Spleen (tissue), 11 donors: ENCODE results near the gene SYTL4. TPM values are rescaled to one million over a fixed set of nuclear protein-coding genes. Genes with fewer than 3 reads are reported as not detected.

Experiments
- DNase-seq: peaks from one replicate; pipeline ENCODE4 v3.0.0-alpha.2; 2020
- H3K27ac ChIP-seq, 8 donors: fragments of 200-600 bp; sonication (generic) in 7 of 8; 1 replicate in 4 of 8; 2 replicates in 4 of 8; pipeline versions ENCODE4 v1.5.0 to v1.8.0; 2016 to 2021; ENCODE audit warnings: inconsistent platforms in 4 of 8, mild to moderate bottlenecking in 4 of 8, moderate library complexity in 1 of 8
- H3K27me3 ChIP-seq, 7 donors: fragments of 200-600 bp; sonication (generic) in 6 of 7; replicated peaks in 1 of 7; 1 replicate in 4 of 7; 2 replicates in 3 of 7; pipeline versions ENCODE4 v1.5.0 to v1.8.0; 2016 to 2021; ENCODE audit warnings: inconsistent platforms in 3 of 7, mild to moderate bottlenecking in 1 of 7
- H3K36me3 ChIP-seq, 6 donors: fragments of 200-600 bp; sonication (generic) in 5 of 6; 1 replicate in 4 of 6; 2 replicates in 2 of 6; pipeline versions ENCODE4 v1.5.0 to v1.8.0; 2016 to 2021; ENCODE audit warnings: inconsistent platforms in 2 of 6
- H3K4me1 ChIP-seq, 6 donors: fragments of 200-600 bp; sonication (generic) in 5 of 6; 1 replicate in 3 of 6; 2 replicates in 3 of 6; pipeline versions ENCODE4 v1.5.0 to v1.8.0; 2016 to 2021; ENCODE audit warnings: inconsistent platforms in 3 of 6
- H3K4me3 ChIP-seq, 8 donors: fragments of 200-600 bp; sonication (generic) in 7 of 8; 1 replicate in 4 of 8; 2 replicates in 4 of 8; pipeline versions ENCODE4 v1.5.0 to v1.8.0; 2016 to 2021; ENCODE audit warnings: inconsistent platforms in 4 of 8, mild to moderate bottlenecking in 4 of 8, moderate library complexity in 2 of 8
- H3K9me3 ChIP-seq, 8 donors: fragments of 200-600 bp; sonication (generic) in 7 of 8; 1 replicate in 4 of 8; 2 replicates in 4 of 8; pipeline versions ENCODE4 v1.5.0 to v1.8.0; 2016 to 2021; ENCODE audit warnings: inconsistent platforms in 4 of 8
- CTCF ChIP-seq, 11 experiments: fragments of 200-600 bp in 7 of 11; fragments of 450-650 bp in 4 of 11; sonication (generic) in 4 of 11; IDR thresholded peaks in 8 of 11; conservative IDR thresholded peaks in 3 of 11; 1 replicate in 7 of 11; 2 replicates in 4 of 11; pipeline versions ENCODE4 v1.4.0 to v1.8.0; 2016 to 2021; ENCODE audit warnings: antibody characterized with exemption in 11 of 11, inconsistent platforms in 4 of 11, mild to moderate bottlenecking in 1 of 11
- POLR2A ChIP-seq, 3 donors: fragments of 450-650 bp; IDR thresholded peaks; one replicate each; pipeline ENCODE4 v1.5.1; 2017; ENCODE audit warnings: antibody characterized with exemption in 3 of 3, mild to moderate bottlenecking in 1 of 3
- POLR2AphosphoS5 ChIP-seq, 3 donors: sonication (generic); formaldehyde crosslinking; IDR thresholded peaks; one replicate each; pipeline ENCODE4 v1.5.1; 2017; ENCODE audit warnings: antibody characterized with exemption in 3 of 3
- WGBS, 5 donors: extraction: QIAGEN DNeasy Blood & Tissue Kit in 3 of 5; methylation state at CpG; one replicate each; pipeline versions ENCODE4 v1.1.5 to v1.1.7; 2013 to 2018; 5-methylcytosine and 5-hydroxymethylcytosine counted together
- intact Hi-C: fragments of 100-400 bp; cut with DNase I; formaldehyde crosslinking; loops from one replicate; pipeline ENCODE4 v1.15.0; 2023; ENCODE audit warnings: low total_unique reads
- polyA plus RNA-seq, 3 donors: library from polyadenylated mRNA; stranded (reverse); fragments of 200-250 nt; gene quantifications; one replicate each; pipeline ENCODE4 v1.2.1, GENCODE V29; 2013
- total RNA-seq, 7 donors: library from RNA; depleted of rRNA in 3 of 7; stranded (reverse); fragments of >200 nt in 3 of 7; fragmentation: NEBNext Ultra II Directional in 4 of 7; extraction: Animal tissue kit (Norgen Biotek cat#: 25700) in 4 of 7; gene quantifications; one replicate each; pipeline versions ENCODE4 v1.1.0 to v1.2.1, GENCODE V29; 2016 to 2021
- donor health status: healthy with polysubstance abuse.
- donor health status: DM: no; HTN: no; CAD: no; lungs with moderate emphysema.
- donor health status: DM: no; HTN: no; CAD: no.
- donor health status: Bipolar disorder and iron deficiency.
- donor health status: healthy.
- donor health status: DM: no; HTN: no; CAD: no.
- donor health status: DM: yes; HTN: yes; CAD: no.

SYTL4 gene
- total and polyA plus RNA-seq, 10 donors = 1.2 to 16.8 (median 6.7) TPM

- WGBS, 5 donors = 80 to 95% (median 85%) methylated on average over 2 of the region's 2 CpGs
- H3K27ac ChIP-seq = no peak overlapping the region
- no peak for DNase-seq
- no peaks in the 10 kb centered on the region for H3K4me1 ChIP-seq
- no peak overlapping the region for H3K4me3 ChIP-seq
- no peaks in the 10 kb centered on the region for H3K9me3 ChIP-seq
- TF ChIP-seq POLR2A (IDR thresholded peaks at IDR 0.05) = no peak
- TF ChIP-seq POLR2AphosphoS5 (IDR thresholded peaks at IDR 0.05) = no peak
- TF ChIP-seq CTCF (IDR thresholded peaks at IDR 0.05 in 8 of 11, conservative IDR thresholded peaks at IDR 0.05 in 3 of 11) = no peak
- no peaks in the 10 kb centered on the region for H3K27me3 ChIP-seq
- intact Hi-C loops = no loop called here
- no peaks in the 10 kb centered on the region for H3K36me3 ChIP-seq
Observed at GRCh38 chrX:100719139-100719538, 12.8 kb downstream of the SYTL4 start.

- H3K9me3 ChIP-seq = no peaks in the 10 kb centered on the region
Observed at GRCh38 chrX:100717363-100717762, 14.6 kb downstream of the SYTL4 start.

GRCh38 chrX:100710816-100711215 lies 21.1 kb downstream of the SYTL4 start:
- intact Hi-C loops = no loop called here
- Histone ChIP-seq H3K27ac (no peak overlapping the region), H3K36me3 (no peaks in the 10 kb centered on the region), H3K9me3 (no peaks in the 10 kb centered on the region), H3K4me3 (no peak overlapping the region), H3K27me3 (peaks cover 0 to 4% (median 0%) of the 10 kb centered on the region in 7 donors), H3K4me1 (no peaks in the 10 kb centered on the region)
- DNase-seq = no peak
- WGBS, 5 donors = 40 to 76% (median 46%) methylated on average over 3 of the region's 3 CpGs
- TF ChIP-seq CTCF (IDR thresholded peaks at IDR 0.05 in 8 of 11, conservative IDR thresholded peaks at IDR 0.05 in 3 of 11) (no peak), POLR2AphosphoS5 (IDR thresholded peaks at IDR 0.05) (no peak), POLR2A (IDR thresholded peaks at IDR 0.05) (no peak)

More at GRCh38 chrX:100717363-100717762, 14.6 kb downstream of the SYTL4 start:
- Histone ChIP-seq H3K27me3 (peaks cover 0 to 4% (median 0%) of the 10 kb centered on the region in 7 donors), H3K36me3 (no peaks in the 10 kb centered on the region), H3K27ac (no peak overlapping the region), H3K4me1 (no peaks in the 10 kb centered on the region), H3K4me3 (no peak overlapping the region)
- no peak for DNase-seq
- TF ChIP-seq POLR2AphosphoS5 (IDR thresholded peaks at IDR 0.05) = no peak
- no peak for TF ChIP-seq POLR2A (IDR thresholded peaks at IDR 0.05)
- TF ChIP-seq CTCF (IDR thresholded peaks at IDR 0.05 in 8 of 11, conservative IDR thresholded peaks at IDR 0.05 in 3 of 11) = no peak
- 81 to 94% (median 91%) methylated on average over 8 of the region's 8 CpGs for WGBS, 5 donors
- intact Hi-C loops = no loop called here

GRCh38 chrX:100704581-100705203 lies 27.2 kb downstream of the SYTL4 start:
- no peak overlapping the region for H3K27ac ChIP-seq
- peaks cover 0 to 13% (median 0%) of the 10 kb centered on the region in 7 donors for H3K27me3 ChIP-seq
- H3K4me3 ChIP-seq = no peak overlapping the region
- no peaks in the 10 kb centered on the region for H3K4me1 ChIP-seq
- no peak for DNase-seq
- no peaks in the 10 kb centered on the region for H3K9me3 ChIP-seq
- intact Hi-C loops = no loop called here
- no peak for TF ChIP-seq CTCF (IDR thresholded peaks at IDR 0.05 in 8 of 11, conservative IDR thresholded peaks at IDR 0.05 in 3 of 11)
- no peak for TF ChIP-seq POLR2A (IDR thresholded peaks at IDR 0.05)
- no peak for TF ChIP-seq POLR2AphosphoS5 (IDR thresholded peaks at IDR 0.05)
- 29 to 42% (median 36%) methylated on average over 3 of the region's 3 CpGs for WGBS, 5 donors
- H3K36me3 ChIP-seq = peaks cover 0 to 7% (median 0%) of the 10 kb centered on the region in 6 donors
